Liver (tissue), 9 donors: ENCODE data around the gene LGALS4. TPM values are rescaled to one million over a fixed set of nuclear protein-coding genes. Genes with fewer than 3 reads are reported as not detected.

Experiments
- DNase-seq: peaks from one replicate; pipeline ENCODE4 v3.0.0-alpha.2; 2017; ENCODE audit warnings: low spot score
- H3K27ac ChIP-seq, 2 donors: one replicate each; pipeline ENCODE4 v1.7.0; 2013; ENCODE audit warnings: inconsistent platforms in 2 of 2, low read length in 2 of 2, control low read depth in 1 of 2, low read depth in 1 of 2, mild to moderate bottlenecking in 1 of 2
- H3K27me3 ChIP-seq, 4 donors: one replicate each; pipeline versions ENCODE4 v1.6.1 to v1.7.0; 2013; ENCODE audit warnings: low read length in 3 of 4, inconsistent platforms in 1 of 4, mild to moderate bottlenecking in 1 of 4, moderate library complexity in 1 of 4; ENCODE audit not compliant: control insufficient read depth in 4 of 4, insufficient read depth in 4 of 4
- H3K36me3 ChIP-seq, 4 donors: one replicate each; pipeline versions ENCODE4 v1.6.1 to v1.7.0; 2013; ENCODE audit warnings: low read length in 3 of 4, mild to moderate bottlenecking in 3 of 4, low read depth in 1 of 4, moderate library complexity in 1 of 4; ENCODE audit not compliant: control insufficient read depth in 4 of 4, insufficient read depth in 3 of 4
- H3K4me1 ChIP-seq, 4 donors: one replicate each; pipeline versions ENCODE4 v1.6.1 to v1.7.0; 2013; ENCODE audit warnings: low read length in 3 of 4, mild to moderate bottlenecking in 3 of 4, moderate library complexity in 1 of 4; ENCODE audit not compliant: control insufficient read depth in 4 of 4, insufficient read depth in 4 of 4
- H3K4me3 ChIP-seq, 3 donors: one replicate each; pipeline versions ENCODE4 v1.6.1 to v1.7.0; 2013; ENCODE audit warnings: low read length in 3 of 3, control low read depth in 1 of 3, low read depth in 1 of 3, mild to moderate bottlenecking in 1 of 3
- H3K9ac ChIP-seq, 2 donors: one replicate each; pipeline ENCODE4 v1.7.0; 2013; ENCODE audit warnings: low read length in 2 of 2, mild to moderate bottlenecking in 2 of 2, moderate library complexity in 2 of 2, control low read depth in 1 of 2, low read depth in 1 of 2
- H3K9me3 ChIP-seq, 4 donors: one replicate each; pipeline versions ENCODE4 v1.6.1 to v1.7.0; 2013; ENCODE audit warnings: low read length in 3 of 4; ENCODE audit not compliant: control insufficient read depth in 4 of 4
- ATF3 ChIP-seq: IDR thresholded peaks from 2 replicates; pipeline ENCODE4 v1.6.1; 2016; ENCODE audit warnings: antibody characterized with exemption
- EGR1 ChIP-seq, 2 donors: IDR thresholded peaks; 2 replicates each; pipeline ENCODE4 v1.6.1; 2016 to 2018; ENCODE audit warnings: antibody characterized with exemption in 2 of 2, low read depth in 2 of 2
- FOXA1 ChIP-seq: IDR thresholded peaks from 2 replicates; pipeline ENCODE4 v1.6.1; 2016; ENCODE audit warnings: antibody characterized with exemption
- GABPA ChIP-seq, 2 donors: IDR thresholded peaks in 1 of 2; conservative IDR thresholded peaks in 1 of 2; 2 replicates each; pipeline ENCODE4 v1.6.1; 2016; ENCODE audit warnings: antibody characterized with exemption in 2 of 2, mild to moderate bottlenecking in 1 of 2, moderate library complexity in 1 of 2
- HNF4A ChIP-seq, 2 donors: conservative IDR thresholded peaks; 2 replicates each; pipeline ENCODE4 v1.6.1; 2016; ENCODE audit warnings: antibody characterized with exemption in 2 of 2, mild to moderate bottlenecking in 2 of 2
- HNF4G ChIP-seq: IDR thresholded peaks from 2 replicates; pipeline ENCODE4 v1.6.1; 2016; ENCODE audit warnings: antibody characterized with exemption
- MAX ChIP-seq: IDR thresholded peaks from 2 replicates; pipeline ENCODE4 v1.6.1; 2016; ENCODE audit warnings: antibody characterized with exemption
- NR2F2 ChIP-seq: IDR thresholded peaks from 2 replicates; pipeline ENCODE4 v1.6.1; 2016; ENCODE audit warnings: antibody characterized with exemption
- RAD21 ChIP-seq, 2 donors: IDR thresholded peaks; 2 replicates each; pipeline ENCODE4 v1.6.1; 2016; ENCODE audit warnings: antibody characterized with exemption in 2 of 2, mild to moderate bottlenecking in 2 of 2
- REST ChIP-seq: IDR thresholded peaks from 2 replicates; pipeline ENCODE4 v1.6.1; 2016; ENCODE audit warnings: antibody characterized with exemption, mild to moderate bottlenecking
- RXRA ChIP-seq, 2 donors: IDR thresholded peaks; 2 replicates each; pipeline ENCODE4 v1.6.1; 2017 to 2018; ENCODE audit warnings: antibody characterized with exemption in 2 of 2, mild to moderate bottlenecking in 1 of 2
- SP1 ChIP-seq: IDR thresholded peaks from 2 replicates; pipeline ENCODE4 v1.6.1; 2018; ENCODE audit warnings: antibody characterized with exemption, mild to moderate bottlenecking
- YY1 ChIP-seq: IDR thresholded peaks from 2 replicates; pipeline ENCODE4 v1.6.1; 2016; ENCODE audit warnings: antibody characterized with exemption, mild to moderate bottlenecking
- WGBS: extraction: QIAGEN DNeasy Blood & Tissue Kit; methylation state at CpG from one replicate; pipeline ENCODE4 v1.1.7; 2013; 5-methylcytosine and 5-hydroxymethylcytosine counted together
- polyA plus RNA-seq, 2 donors: library from polyadenylated mRNA; stranded (reverse) in 1 of 2; unstranded in 1 of 2; fragments of 200-250 nt in 1 of 2; fragments of >200 nt in 1 of 2; fragmentation: Nextera tagmentation in 1 of 2; extraction: Ambion mirVana in 1 of 2; gene quantifications; one replicate each; pipeline versions ENCODE4 v1.2.1 to v1.2.3, GENCODE V29; 2013 to 2015
- total RNA-seq, 2 donors: library from RNA; depleted of rRNA; stranded (reverse); fragments of >200 nt; gene quantifications; one replicate each; pipeline ENCODE4 v1.2.3, GENCODE V29; 2014
- donor health status: healthy.
- donor health status: healthy.
- donor health status: healthy.
- donor health status: healthy.
- donor health status: healthy.

Gene LGALS4
- total and polyA plus RNA-seq, 4 donors, result 0.42 to 40.6 (median 12.1) TPM

GRCh38 chr19:38833092-38833425 lies 20.3 kb upstream of the LGALS4 start:
- H3K27me3 ChIP-seq, result no peaks in the 10 kb centered on the region
- no peak overlapping the region for H3K9ac ChIP-seq
- H3K9me3 ChIP-seq, result no peaks in the 10 kb centered on the region
- WGBS, result 90% methylated on average over 7 of the region's 7 CpGs
- H3K36me3 ChIP-seq, result peaks cover 12 to 23% (median 20%) of the 10 kb centered on the region in 4 donors
- H3K4me1 ChIP-seq, result peaks cover 17 to 64% (median 44%) of the 10 kb centered on the region in 4 donors
- no peak overlapping the region for H3K4me3 ChIP-seq
- TF ChIP-seq HNF4G (no peak), EGR1 (IDR thresholded peaks at IDR 0.05; ENCODE audit: low read depth in 2 of 2) (no peak), NR2F2 (no peak), GABPA (IDR thresholded peaks at IDR 0.05 in 1 of 2, conservative IDR thresholded peaks at IDR 0.05 in 1 of 2) (no peak), YY1 (no peak), SP1 (no peak), RAD21 (IDR thresholded peaks at IDR 0.05) (no peak), RXRA (IDR thresholded peaks at IDR 0.05) (no peak), ATF3 (no peak), REST (no peak), FOXA1 (no peak), MAX (no peak)
- peak overlapping the region; percentile 97 to 99 for H3K27ac ChIP-seq
- no peak for DNase-seq

GRCh38 chr19:38831142-38831605 lies 18.4 kb upstream of the LGALS4 start:
- Histone ChIP-seq H3K27ac (peak overlapping the region; percentile 97 to 99), H3K36me3 (peaks cover 4 to 19% (median 12%) of the 10 kb centered on the region in 4 donors), H3K4me1 (peaks cover 10 to 54% (median 34%) of the 10 kb centered on the region in 4 donors), H3K27me3 (no peaks in the 10 kb centered on the region), H3K9me3 (no peaks in the 10 kb centered on the region), H3K9ac (peak overlapping the region; percentile 66 to 91), H3K4me3 (peak overlapping the region; percentile 65 to 86 (median 73))
- peak; percentile 73 for DNase-seq
- TF ChIP-seq RAD21 (IDR thresholded peaks at IDR 0.05) (peak in 1 of 2 donors; percentile 24), HNF4A (conservative IDR thresholded peaks at IDR 0.05) (peak; percentile 48 to 59), SP1 (peak; percentile 57), YY1 (no peak), RXRA (IDR thresholded peaks at IDR 0.05) (peak; percentile 88 to 93), MAX (peak; percentile 62)
- 1% methylated on average over 16 of the region's 16 CpGs for WGBS
